Prostate gland (tissue), 2 donors: Measurements from ENCODE around the gene PPL.

Source experiments
- CTCF ChIP-seq, 4 experiments: fragments of 200-600 bp in 2 of 4; fragments of 450-650 bp in 2 of 4; sonication (generic) in 2 of 4; IDR thresholded peaks; 1 replicate in 3 of 4; 2 replicates in 1 of 4; pipeline ENCODE4 v1.5.1; 2016 to 2019; ENCODE audit warnings: antibody characterized with exemption in 4 of 4, mild to moderate bottlenecking in 2 of 4, moderate library complexity in 2 of 4
- POLR2A ChIP-seq: fragments of 450-650 bp; IDR thresholded peaks from one replicate; pipeline ENCODE4 v1.6.1; 2016; ENCODE audit warnings: antibody characterized with exemption, mild to moderate bottlenecking
- POLR2AphosphoS5 ChIP-seq: sonication (generic); formaldehyde crosslinking; IDR thresholded peaks from one replicate; pipeline ENCODE4 v1.6.1; 2017; ENCODE audit warnings: antibody characterized with exemption

- TF ChIP-seq CTCF (IDR thresholded peaks at IDR 0.05) (no peak), POLR2A (no peak), POLR2AphosphoS5 (no peak)
Measured at GRCh38 chr16:4913774-4914525, 23.0 kb downstream of the PPL start.
